Stimulated activated CD4-positive, alpha-beta T cell treated with anti-CD3 and anti-CD28 coated beads, Interleukin-1b, Interleukin-23, amount 100 ng/mL, for 4 hours (primary cell): ENCODE results near the gene PROSER2.

Experiments used
- DNase-seq, 2 donors: peaks; one replicate each; pipeline ENCODE4 v3.0.0-alpha.2; 2020; ENCODE audit warnings: low read depth in 2 of 2

PROSER2 gene

GRCh38 chr10:11804336-11804735 is 18.8 kb upstream of the PROSER2 start:
- no peak for DNase-seq

- DNase-seq, result no peak
Measured at GRCh38 chr10:11805792-11806191, 17.4 kb upstream of the PROSER2 start.

- DNase-seq, result no peak
Measured at GRCh38 chr10:11806706-11807105, 16.4 kb upstream of the PROSER2 start.

- no peak for DNase-seq
Measured at GRCh38 chr10:11808808-11809207, 14.3 kb upstream of the PROSER2 start.

GRCh38 chr10:11810313-11810766 is 12.8 kb upstream of the PROSER2 start:
- DNase-seq, result no peak

GRCh38 chr10:11810973-11811372 is 12.2 kb upstream of the PROSER2 start:
- no peak for DNase-seq

GRCh38 chr10:11813177-11813576 is 10.0 kb upstream of the PROSER2 start:
- no peak for DNase-seq

GRCh38 chr10:11813855-11814567 is 9.1 kb upstream of the PROSER2 start:
- no peak for DNase-seq

GRCh38 chr10:11819027-11819426 is 4.1 kb upstream of the PROSER2 start:
- no peak for DNase-seq

GRCh38 chr10:11822026-11822756 is 965 bp upstream of the PROSER2 start:
- DNase-seq, result no peak

GRCh38 chr10:11822809-11823121 is 391 bp upstream of the PROSER2 start:
- DNase-seq, result no peak

- DNase-seq, result no peak
Measured at GRCh38 chr10:11823989-11824346, 812 bp downstream of the PROSER2 start.

- no peak for DNase-seq
Measured at GRCh38 chr10:11824376-11824775, 1.2 kb downstream of the PROSER2 start.

GRCh38 chr10:11824825-11825224 is 1.7 kb downstream of the PROSER2 start:
- DNase-seq, result no peak

- DNase-seq, result no peak
Measured at GRCh38 chr10:11825796-11826414, 2.7 kb downstream of the PROSER2 start.

GRCh38 chr10:11827006-11827405 is 3.9 kb downstream of the PROSER2 start:
- DNase-seq, result no peak

GRCh38 chr10:11827414-11827813 is 4.3 kb downstream of the PROSER2 start:
- DNase-seq, result no peak

- no peak for DNase-seq
Measured at GRCh38 chr10:11828682-11829284, 5.6 kb downstream of the PROSER2 start.

GRCh38 chr10:11830836-11831519 is 7.8 kb downstream of the PROSER2 start:
- DNase-seq, result no peak

- DNase-seq, result no peak
Measured at GRCh38 chr10:11831520-11831951, 8.4 kb downstream of the PROSER2 start.

GRCh38 chr10:11832042-11832441 is 8.9 kb downstream of the PROSER2 start:
- DNase-seq, result no peak

GRCh38 chr10:11835061-11835460 is 11.9 kb downstream of the PROSER2 start:
- no peak for DNase-seq
